Cardiac septum (tissue), 1 donor: Measurements from ENCODE around the gene STOX1. TPM values are rescaled to one million over a fixed set of nuclear protein-coding genes. Genes with fewer than 3 reads are reported as not detected.
"Not testable (repeated sequence)": the region's sequence is repeated elsewhere in the genome, so short reads cannot be mapped to it uniquely, and the experiment has no call there.

Experiments
- DNase-seq: peaks from one replicate; pipeline ENCODE4 v3.0.0-alpha.2; 2020; ENCODE audit warnings: low spot score
- intact Hi-C: fragments of 100-400 bp; cut with DNase I; formaldehyde crosslinking; loops from one replicate; pipeline ENCODE4 v1.14.0; 2022
- total RNA-seq: library from RNA; stranded (reverse); fragmentation: NEBNext Ultra II Directional; extraction: Animal tissue kit (Norgen Biotek cat#: 25700); gene quantifications from one replicate; pipeline ENCODE4 v1.2.1, GENCODE V29; 2021
- donor health status: DM: no; HTN: no; CAD: no.

Gene STOX1
- total RNA-seq, 1 donor from 2014 or later, result 0.19 TPM

DNA sequence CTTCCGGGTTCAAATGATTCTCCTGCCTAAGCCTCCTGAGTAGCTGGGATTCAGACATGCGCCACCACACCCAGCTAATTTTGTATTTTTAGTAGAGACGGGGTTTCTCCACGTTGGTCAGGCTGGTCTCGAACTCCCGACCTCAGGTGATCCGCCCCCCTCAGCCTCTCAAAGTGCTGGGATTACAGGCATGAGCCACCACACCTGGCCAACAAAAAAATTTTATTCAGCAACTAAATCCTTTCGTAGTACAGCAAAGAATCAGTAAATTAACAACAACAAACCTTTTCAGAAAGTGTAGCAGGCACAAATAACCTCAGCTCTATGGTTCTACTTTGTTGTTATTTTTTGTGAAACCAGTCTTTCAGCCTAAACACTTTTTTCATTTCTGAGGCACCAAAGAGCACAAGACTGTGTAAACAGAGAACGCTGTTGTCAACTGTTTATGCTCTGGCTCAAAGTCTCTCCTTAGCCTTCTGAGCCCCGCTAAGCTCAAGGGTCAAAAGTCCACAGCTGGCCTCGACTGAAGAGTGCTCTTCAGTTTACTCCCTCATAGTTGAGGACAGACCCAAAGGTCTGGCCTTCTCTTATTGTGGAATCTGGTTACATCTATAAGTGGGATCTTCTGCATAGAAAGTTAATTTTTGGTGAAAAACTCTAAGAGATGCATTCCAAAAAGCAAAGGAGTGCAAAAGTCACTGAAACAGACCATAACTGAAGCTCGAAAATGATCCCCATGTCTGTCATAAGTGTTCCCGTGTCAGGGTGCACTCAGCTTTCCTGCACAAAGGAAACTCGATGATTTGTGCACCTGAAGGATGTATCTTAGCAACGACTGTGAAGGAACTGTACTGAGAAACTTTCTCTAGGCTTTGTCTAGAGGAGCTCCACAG lies 49.2 kb downstream of the STOX1 start:
- no peak for DNase-seq
- intact Hi-C loops, result no loop called here

DNA sequence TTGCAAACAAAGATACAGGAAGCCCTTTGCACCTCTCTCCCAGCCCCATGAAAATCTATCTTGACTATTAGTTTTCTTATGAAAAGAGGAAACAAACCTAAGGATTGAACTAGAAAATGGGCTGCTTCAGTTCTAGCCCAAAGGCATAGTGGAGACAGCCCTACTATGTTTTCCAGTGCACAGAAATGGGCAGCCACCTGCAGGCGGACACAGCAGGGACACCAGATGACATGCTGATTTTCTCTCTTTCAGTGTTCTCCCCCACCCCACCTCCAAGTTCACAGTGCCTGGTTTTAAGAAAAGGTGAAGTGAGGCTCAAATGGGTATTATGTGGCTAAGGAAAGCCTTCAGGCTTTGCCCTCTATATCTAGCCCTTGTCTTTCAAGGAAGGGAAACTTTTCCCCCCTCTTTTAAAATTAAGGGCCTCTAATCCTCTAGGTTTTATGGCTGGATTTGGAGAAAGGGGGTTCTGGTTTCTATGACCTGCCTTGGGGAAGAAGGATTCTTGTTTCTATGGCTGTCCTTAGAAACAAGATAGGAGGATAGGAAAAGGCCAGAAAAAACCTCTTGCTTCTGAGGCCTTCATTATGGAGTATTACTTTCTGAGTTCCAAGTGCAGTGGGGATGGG lies 50.3 kb downstream of the STOX1 start:
- intact Hi-C loops, result no loop called here
- DNase-seq, result no peak

DNA sequence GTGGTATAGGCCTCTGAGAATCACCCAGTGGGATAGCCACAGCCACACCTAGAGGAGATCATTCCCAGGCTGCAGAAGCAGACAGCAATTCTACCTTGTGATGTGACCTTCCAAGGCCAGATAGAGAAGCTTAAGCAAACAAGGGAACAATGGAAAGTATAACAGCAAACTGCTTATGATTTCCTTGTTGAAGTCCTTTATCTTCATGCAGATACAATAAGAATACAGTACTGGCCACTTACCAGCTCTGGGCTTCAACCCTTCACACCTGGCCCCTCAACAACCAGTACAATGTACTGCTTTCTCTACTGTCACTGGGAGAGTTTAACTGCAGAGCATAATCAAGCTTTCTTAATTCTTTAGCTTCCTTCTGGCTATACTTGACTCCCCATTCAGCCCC lies 51.2 kb downstream of the STOX1 start:
- no peak for DNase-seq
- intact Hi-C loops, result no loop called here

DNA sequence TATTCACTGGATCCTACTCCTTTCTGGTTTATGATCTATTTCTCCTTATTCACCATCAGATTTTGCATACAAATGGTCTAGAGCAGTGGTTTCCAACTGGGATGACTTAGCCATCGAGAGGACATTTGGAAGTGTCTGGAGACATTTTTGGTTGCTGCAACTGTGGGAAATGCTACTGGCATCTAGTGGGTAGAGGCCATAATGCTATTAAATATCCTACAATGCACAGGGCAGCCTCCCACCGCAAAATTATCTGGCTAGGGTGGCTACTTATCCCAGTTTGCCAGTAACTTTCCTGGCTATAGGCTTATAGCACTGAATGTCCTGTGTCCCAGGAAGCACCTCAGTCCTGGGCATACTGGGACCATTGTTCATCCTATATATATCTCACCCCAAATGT lies 52.3 kb downstream of the STOX1 start:
- intact Hi-C loops, result no loop called here
- DNase-seq, result no peak

DNA sequence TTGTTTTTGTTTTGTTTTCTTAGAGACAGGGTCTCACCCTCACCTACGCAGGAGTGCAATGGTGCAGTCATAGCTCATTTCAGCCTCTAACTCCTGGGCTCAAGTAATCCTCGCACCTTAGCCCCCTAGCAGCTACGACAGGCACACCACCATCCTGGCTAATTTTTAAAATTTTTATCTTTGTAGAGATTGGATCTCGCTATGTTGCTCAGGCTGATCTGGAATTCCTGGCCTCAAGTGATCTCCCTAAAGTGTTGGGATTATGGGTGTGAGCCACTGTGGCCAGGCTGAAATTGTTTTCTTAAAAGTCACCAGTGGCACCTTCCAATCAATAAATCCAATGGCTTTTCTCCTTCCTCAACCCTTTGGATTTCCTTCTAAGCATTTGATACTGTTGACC lies 52.9 kb downstream of the STOX1 start:
- intact Hi-C loops, result no loop called here
- DNase-seq, result no peak

DNA sequence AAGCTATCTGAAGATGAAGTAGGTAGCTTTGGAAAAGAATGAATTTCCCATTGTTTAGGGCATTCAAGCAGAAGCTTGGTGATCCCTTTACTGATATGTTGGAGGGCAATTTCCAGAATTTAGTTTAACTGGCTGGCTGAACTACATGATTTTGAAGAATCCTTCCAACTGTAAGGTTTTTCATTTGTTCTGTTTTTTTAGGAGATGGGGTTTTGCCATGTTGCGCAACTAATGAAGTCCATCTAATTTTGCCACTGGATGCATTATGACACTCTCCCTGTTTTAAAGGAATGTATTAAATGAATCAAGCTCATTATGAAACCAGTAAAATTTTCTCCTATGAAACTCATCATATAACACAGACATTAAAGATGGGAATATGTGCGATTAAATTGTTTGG lies 67.7 kb downstream of the STOX1 start:
- intact Hi-C loops, result loop anchor here (10.0 kb wide), 2 partner anchors 100 to 340 kb away; no protein-coding TSS in a partner anchor
- no peak for DNase-seq

DNA sequence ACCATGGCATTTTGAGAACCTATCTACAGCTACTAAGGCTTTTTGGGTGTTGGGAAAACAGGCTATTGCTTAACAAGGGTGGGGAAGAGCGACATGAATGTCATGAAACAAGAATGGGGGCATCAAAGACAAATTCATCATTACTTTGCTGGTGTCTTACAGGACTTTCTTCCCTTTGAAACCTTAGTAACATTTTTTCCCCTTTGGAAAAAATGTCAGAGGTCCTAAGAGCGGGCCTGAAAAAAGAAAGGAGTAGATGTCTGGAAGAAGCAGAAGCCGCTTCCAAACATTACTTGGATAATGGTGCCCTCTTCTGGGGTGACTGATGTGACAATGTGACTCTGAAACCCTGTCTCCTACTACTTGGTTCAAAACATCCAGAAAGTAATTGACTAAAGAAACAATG lies 70.0 kb downstream of the STOX1 start:
- no peak for DNase-seq

DNA sequence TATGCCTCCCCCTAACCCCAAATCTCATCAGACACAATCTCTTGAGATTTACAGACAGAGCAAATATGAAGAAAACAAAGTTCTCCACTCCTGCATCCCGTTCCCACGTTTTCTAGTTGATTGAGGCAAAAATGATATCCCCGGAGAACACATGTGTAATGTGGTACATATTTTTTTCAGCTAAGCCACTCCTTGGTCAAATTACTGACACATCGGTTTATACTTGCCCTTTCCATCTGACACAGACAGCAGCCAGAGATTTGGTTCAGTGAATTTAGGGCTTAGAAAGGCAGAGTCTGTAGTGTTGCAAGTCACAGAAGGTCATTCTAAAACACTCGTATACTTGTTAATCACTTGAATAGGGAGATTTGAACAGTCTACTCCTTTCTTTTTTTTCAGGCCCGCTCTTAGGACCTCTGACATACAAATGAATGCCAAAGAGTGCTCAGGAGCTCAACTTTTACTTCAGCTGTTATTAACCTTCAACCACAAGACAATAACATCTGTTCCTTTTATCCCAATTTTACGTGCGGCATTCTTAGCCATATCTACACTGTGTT lies 71.9 kb downstream of the STOX1 start:
- DNase-seq, result no peak
- intact Hi-C loops, result loop anchor here (10.0 kb wide), 2 partner anchors 104 to 344 kb away; no protein-coding TSS in a partner anchor

More for the DNA sequence above, 70.0 kb downstream of the STOX1 start:
- intact Hi-C loops, result loop anchor here (10.0 kb wide), 2 partner anchors 103 to 343 kb away; no protein-coding TSS in a partner anchor

DNA sequence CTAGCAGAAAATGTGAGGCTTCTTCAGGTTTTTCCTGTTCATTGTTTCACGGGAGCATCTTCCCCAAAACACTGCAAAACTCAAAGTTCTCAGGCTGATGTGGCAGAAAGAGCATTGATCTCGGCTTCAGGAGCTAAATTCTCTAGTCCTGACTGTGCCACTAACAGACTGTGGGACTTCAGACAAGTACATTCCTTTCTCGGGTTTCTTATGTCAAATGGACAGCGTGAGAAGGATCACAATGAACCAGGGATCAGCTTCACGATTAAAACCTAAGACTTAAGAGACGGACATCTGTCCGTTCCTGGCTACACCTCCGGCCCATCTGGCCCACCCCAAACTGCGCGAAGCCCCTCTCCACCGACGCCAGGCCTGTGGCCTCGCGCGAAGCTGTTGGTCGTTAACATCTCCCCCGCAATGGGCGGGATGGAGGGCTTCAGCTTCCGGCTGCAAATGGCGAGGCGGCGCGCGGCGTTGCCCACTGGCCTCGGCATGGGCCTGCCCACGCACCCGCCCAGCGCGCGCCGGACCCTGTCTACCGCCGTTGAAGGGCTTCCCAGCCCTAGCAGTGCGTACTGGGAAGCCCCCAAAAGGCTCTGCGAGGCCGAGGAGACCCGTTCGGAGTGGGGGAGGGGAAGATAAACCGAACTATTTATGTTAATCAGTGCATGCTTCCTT lies 73.2 kb downstream of the STOX1 start:
- DNase-seq, result no peak
- intact Hi-C loops, result no loop called here

DNA sequence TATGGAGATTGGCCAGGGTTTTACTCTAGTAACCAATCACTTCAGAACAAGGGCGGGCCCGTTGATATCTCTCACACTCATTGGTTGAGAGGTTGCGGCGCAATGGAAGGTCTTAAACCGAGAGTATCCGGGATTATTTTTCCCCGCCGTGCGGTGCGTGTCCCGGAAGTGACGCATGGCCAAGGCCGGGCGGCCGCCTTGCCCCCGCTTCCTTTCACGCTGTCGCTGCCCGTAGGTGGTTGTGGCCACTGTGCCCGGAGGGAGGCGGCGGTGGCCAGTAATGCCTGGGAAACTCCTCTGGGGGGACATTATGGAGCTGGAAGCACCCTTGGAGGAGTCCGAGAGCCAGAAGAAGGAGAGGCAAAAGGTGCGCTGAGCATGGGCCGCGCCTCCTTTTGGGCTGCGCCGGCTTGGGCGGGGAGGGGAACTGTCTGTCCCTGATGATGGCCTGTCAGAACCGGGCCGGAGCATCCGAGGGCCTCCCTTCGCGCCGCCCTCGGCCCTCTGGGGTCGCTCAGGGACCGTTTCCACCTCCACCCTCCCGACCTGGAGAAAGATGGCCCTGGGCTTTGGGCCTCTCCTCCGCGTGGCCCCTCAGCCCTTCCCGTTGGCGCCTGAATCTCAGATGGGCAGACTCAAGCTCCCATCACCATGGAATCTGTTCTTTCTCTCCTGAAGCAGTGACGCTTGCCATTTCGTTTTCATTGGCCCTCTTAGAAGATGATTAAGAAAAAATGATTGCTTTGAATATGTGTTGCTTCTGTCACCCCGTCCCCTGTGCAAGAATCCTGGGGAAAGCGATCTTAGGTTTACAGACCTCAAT lies 74.0 kb downstream of the STOX1 start, which contains the start of gene DDX50:
TSS of gene DDX50 (plus strand) at position 211 of the 823 bp plus-strand sequence. CDS start at position 281, 70 bp downstream.
- DNase-seq, result peak; percentile 99
- intact Hi-C loops, result no loop called here

DNA sequence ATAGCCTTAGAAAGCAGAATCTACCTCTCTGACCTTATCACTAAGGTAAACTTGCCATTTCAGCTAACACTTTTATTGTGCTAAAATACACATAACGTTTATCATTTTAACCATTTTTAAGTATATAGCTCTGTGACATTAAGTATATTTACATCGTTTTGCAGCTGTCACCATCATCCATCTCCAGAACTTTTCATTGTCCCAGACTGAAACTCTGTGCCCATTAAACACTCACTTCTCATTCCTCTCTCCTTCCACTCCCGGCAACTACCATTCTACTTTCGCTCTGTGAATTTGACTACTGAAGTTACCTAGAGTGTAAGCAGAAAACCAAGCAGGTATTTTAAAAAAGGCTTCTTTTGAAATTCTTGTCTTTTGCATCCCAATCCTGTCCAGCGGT lies 75.1 kb downstream of the STOX1 start:
- no peak for DNase-seq
- intact Hi-C loops, result no loop called here

DNA sequence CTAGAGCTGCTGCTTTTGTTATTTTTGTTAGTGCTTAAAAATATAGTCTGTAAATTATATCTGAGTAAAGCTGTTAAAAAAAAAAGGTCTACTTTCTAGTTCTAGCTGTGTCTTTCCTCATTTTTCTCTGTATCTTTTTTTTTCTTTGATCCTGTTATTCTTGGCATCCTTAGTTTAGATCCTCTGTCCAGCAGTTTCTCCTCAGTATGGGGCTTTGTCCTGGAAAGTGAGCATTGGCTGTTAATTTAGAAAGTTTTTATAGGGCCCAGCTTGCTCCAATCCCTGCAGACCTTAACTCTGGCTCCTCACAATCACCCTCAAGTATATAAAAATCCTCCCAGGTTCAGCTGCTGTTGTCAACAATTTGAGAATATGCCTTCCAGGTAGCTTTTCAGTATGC lies 97.3 kb downstream of the STOX1 start:
- DNase-seq, result no peak
- intact Hi-C loops, result no loop called here

DNA sequence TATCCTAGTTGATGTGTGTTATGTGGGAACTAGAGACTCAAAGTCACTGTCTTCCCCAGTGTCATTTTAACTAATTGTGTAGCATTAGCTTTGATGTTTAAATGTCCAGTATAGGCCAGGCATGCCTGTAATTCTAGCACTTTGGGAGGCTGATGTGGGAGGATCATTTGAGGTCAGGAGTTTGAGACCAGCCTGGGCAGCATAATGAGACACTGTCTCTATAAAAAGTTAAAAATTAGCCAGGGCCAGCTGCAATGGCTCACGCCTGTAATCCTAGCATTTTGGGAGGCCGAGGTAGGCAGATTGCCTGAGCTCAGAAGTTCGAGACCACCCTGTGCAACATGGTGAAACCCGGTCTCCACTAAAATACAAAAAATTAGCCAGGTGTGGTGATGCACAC lies 98.2 kb downstream of the STOX1 start:
- DNase-seq, result no peak
- intact Hi-C loops, result no loop called here

DNA sequence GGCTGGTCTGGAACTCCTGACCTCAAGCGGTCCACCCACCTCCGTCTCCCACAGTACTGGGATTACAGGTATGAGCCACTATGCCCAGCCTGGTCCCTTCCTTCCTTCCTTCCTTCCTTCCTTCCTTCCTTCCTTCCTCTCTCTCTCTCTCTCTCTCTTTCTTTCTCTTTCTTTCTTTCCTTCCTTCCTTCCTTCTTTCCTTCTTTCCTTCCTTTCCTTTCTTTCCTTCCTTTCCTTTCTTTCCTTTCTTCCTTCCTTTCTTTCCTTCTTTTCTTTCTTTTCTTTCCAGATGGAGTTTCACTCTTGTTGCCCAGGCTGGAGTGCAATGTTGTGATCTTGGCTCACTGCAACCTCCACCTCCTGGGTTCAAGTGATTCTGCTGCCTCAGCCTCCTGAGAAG lies 101.8 kb downstream of the STOX1 start:
- DNase-seq, intact Hi-C loops: not testable (repeated sequence)

DNA sequence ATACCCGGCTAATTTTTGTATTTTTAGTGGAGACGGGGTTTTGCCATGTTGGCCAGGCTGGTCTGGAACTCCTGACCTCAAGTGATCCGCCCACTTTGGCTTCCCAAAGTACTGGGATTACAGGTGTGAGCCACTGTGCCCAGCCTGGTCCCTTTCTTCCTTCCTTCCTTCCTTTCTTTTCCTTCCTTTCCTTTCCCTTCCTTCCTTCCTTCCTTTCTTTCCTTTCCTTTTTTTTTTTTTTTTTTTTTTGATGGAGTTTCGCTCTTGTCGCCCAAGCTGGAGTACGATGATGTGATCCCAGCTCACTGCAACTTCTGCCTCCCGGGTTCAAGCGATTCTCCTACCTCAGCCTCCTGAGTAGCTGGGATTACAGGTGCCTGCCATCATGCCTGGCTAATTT lies 102.6 kb downstream of the STOX1 start:
- intact Hi-C loops, DNase-seq: not testable (repeated sequence)

DNA sequence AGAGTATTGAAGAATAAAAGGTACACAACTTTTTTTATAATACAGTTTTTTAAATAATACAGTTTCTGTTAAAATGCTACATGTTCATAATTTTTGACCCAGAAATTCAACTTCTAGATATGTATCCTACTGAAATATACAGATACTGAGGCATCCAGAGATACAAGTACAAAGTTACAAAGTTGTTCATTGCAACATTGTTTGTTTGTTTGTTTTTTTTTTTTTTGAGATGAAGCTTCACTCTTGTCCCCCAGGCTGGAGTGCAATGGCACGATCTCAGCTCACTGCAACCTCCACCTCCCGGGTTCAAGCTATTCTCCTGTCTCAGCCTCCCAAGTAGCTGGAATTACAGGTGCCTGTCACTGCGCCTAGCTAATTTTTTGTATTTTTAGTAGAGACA lies 105.5 kb downstream of the STOX1 start:
- DNase-seq, intact Hi-C loops: not testable (repeated sequence)

DNA sequence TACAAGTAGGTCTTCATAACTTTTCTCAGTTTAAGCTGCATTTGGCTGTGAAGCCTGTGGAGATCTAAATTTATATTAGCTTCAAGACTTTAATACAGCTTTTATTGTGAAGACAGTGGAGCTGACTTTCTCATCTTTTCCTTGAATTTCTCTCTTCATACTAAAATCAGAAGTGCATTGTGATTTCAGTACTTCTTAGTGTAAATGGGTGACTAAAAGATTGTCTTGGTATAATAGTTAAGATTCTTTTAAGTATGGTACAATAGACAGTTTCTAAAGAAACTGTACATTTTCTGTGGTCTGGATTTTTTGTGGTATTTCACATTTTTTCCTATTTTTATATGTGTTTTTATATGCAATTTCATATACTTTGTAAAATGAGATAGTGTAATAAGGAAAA lies 107.7 kb downstream of the STOX1 start:
- intact Hi-C loops, result no loop called here
- no peak for DNase-seq

DNA sequence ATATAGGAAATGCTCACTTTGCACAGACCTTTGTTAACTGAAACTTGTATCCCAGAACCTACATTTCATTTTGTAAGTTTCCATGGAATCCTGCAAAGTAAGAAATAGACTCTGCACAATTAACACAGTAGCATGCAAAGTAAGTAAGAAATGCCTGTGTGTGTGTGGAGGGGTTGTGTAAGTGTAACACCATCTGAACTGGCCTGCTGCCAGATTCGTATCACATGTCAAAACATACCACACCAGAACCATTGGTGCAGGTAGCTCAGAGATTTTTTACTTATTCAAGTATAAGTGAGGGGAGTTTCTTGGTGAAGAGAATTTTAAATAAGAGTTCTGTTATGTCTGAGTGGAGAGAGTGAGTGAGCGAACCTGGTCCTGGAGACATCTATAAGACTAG lies 110.8 kb downstream of the STOX1 start:
- intact Hi-C loops, result no loop called here
- DNase-seq, result no peak

DNA sequence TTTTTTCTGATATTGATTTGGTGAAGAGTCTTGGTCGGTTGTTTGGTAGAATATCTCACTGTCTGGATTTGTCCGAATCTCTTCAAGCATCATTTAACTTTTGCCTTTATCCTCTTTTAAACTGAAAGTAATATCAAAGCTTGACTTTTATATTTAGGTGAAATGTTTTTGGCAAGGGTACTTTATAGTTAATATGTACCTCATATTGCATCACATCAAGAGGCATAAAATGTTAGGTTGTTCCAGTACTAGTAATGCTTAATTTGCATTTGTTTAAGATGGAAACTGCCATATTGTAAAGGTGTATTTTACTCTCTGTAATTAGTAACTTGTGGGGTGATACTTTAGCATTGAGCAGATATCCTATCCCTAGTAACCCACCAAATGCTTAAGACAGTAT lies 111.6 kb downstream of the STOX1 start:
- intact Hi-C loops, result no loop called here
- no peak for DNase-seq
